ENCODE measurements around the gene PIAS2. TPM values are rescaled to one million over a fixed set of nuclear protein-coding genes. Genes with fewer than 3 reads are reported as not detected.

PIAS2 gene
- total RNA-seq, 1 experiment from 2014 or later = 30.6 TPM

- Histone ChIP-seq H3K36me3 (ENCODE audit: control insufficient read depth, insufficient read depth, low read length) (no peaks in the 10 kb centered on the region), H3K27me3 (ENCODE audit: control insufficient read depth, insufficient read depth, low read length) (no peaks in the 10 kb centered on the region), H3K9me3 (ENCODE audit: control insufficient read depth, insufficient read depth, low read depth, low read length) (peaks cover 12% of the 10 kb centered on the region; the same call in 1 of the 2 replicates), H3K27ac (ENCODE audit: low read length) (no peak overlapping the region), H3K4me3 (ENCODE audit: low read depth in 2 of 2, low read length in 2 of 2) (no peak overlapping the region), H3K4me1 (ENCODE audit: control insufficient read depth, insufficient read depth, low read length) (no peaks in the 10 kb centered on the region)
- no TSS peak for BruUV-seq (replicated peaks)
- no peak for DNase-seq (ENCODE audit: low read depth, low spot score)
- intact Hi-C loops (cut with micrococcal nuclease; ENCODE audit: unreplicated experiment) = no loop called here
- ATAC-seq = no peak
- TF ChIP-seq CTCF (IDR thresholded peaks at IDR 0.05) (no peak), REST (IDR thresholded peaks at IDR 0.05; ENCODE audit: insufficient read depth in 1 of 2, low read depth in 2 of 2, low read length in 1 of 2) (no peak), SIN3A (IDR thresholded peaks at IDR 0.05; ENCODE audit: borderline replicate concordance, insufficient read depth, low read depth, low read length) (no peak), TCF7L2 (IDR thresholded peaks at IDR 0.05; ENCODE audit: low read depth, low read length) (no peak), POLR2AphosphoS5 (IDR thresholded peaks at IDR 0.05; ENCODE audit: low read depth, low read length) (no peak)
- POLR2A ChIA-PET = no interaction called here
- CTCF ChIA-PET = no interaction called here
- in situ Hi-C loops (cut with HindIII; ENCODE audit: low pct_unique_long_range_greater_than_20kb, low sequenced_read_pairs) = no loop called here
Observed at GRCh38 chr18:46886893-46887292, 30.4 kb downstream of the PIAS2 start.

- ATAC-seq (no peak), DNase-seq (ENCODE audit: low read depth, low spot score) (no peak)
- H3K27ac ChIP-seq (ENCODE audit: low read length) = no peak overlapping the region
- H3K4me3 ChIP-seq (ENCODE audit: low read depth in 2 of 2, low read length in 2 of 2) = no peak overlapping the region
- CTCF ChIA-PET = no interaction called here
- in situ Hi-C loops (cut with HindIII; ENCODE audit: low pct_unique_long_range_greater_than_20kb, low sequenced_read_pairs) = no loop called here
- H3K27me3 ChIP-seq (ENCODE audit: control insufficient read depth, insufficient read depth, low read length) = no peaks in the 10 kb centered on the region
- no peaks in the 10 kb centered on the region for H3K36me3 ChIP-seq (ENCODE audit: control insufficient read depth, insufficient read depth, low read length)
- POLR2A ChIA-PET = interaction anchor here (0.7 kb wide), 1 partner anchor 11 kb away, joined by 5 read pairs; no protein-coding TSS in a partner anchor
- intact Hi-C loops (cut with micrococcal nuclease; ENCODE audit: unreplicated experiment) = no loop called here
- H3K9me3 ChIP-seq (ENCODE audit: control insufficient read depth, insufficient read depth, low read depth, low read length) = peaks cover 5% of the 10 kb centered on the region; the same call in 1 of the 2 replicates
- H3K4me1 ChIP-seq (ENCODE audit: control insufficient read depth, insufficient read depth, low read length) = no peaks in the 10 kb centered on the region
- no TSS peak for BruUV-seq (replicated peaks)
- TF ChIP-seq TCF7L2 (IDR thresholded peaks at IDR 0.05; ENCODE audit: low read depth, low read length) (no peak), REST (IDR thresholded peaks at IDR 0.05; ENCODE audit: insufficient read depth in 1 of 2, low read depth in 2 of 2, low read length in 1 of 2) (no peak), CTCF (IDR thresholded peaks at IDR 0.05) (no peak), SIN3A (IDR thresholded peaks at IDR 0.05; ENCODE audit: borderline replicate concordance, insufficient read depth, low read depth, low read length) (no peak)
Observed at GRCh38 chr18:46883180-46883579, 34.1 kb downstream of the PIAS2 start.
